ENCODE measurements around the gene CHPT1.
A peak's percentile ranks its signal among the peaks of the same experiment; 100 is the strongest.

Gene CHPT1

GRCh38 chr12:101764051-101764792 is 66.8 kb downstream of the CHPT1 start:
- DNase-seq (ENCODE audit: low read depth) = no peak

GRCh38 chr12:101767537-101767936 is 70.1 kb downstream of the CHPT1 start:
- no peak for DNase-seq (ENCODE audit: low read depth)

- DNase-seq (ENCODE audit: low read depth) = no peak
These were observed 71.3 kb downstream of the CHPT1 start for GRCh38 chr12:101768781-101769180.

GRCh38 chr12:101769865-101770264 is 72.4 kb downstream of the CHPT1 start:
- DNase-seq (ENCODE audit: low read depth) = no peak

GRCh38 chr12:101772012-101772775 is 74.8 kb downstream of the CHPT1 start:
- no peak for DNase-seq (ENCODE audit: low read depth)

DNA sequence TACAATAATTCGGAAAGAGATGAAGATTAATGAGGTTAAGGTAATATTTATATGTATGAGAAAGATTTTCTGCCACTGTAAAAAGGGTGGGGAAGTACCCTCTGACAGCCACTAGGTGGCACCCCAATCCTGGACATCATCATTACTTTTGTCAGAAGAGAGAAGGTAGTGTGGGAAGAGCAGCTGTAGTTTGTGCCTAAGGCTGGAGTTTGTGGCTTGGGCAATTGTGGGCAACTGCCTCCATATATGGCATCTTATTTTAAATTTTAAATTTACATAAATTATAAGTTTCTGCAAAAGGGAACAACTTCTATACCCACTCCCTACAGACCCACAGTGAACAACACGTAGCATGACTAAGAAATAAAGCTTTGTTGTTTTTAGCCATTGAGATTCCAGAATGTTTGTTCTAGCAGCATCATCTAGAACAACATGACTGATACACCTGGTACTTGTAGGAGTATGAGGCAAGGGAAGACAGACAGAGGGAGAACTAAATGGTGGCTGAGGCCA is 76.3 kb downstream of the CHPT1 start:
- peak; percentile 53 for DNase-seq (ENCODE audit: low read depth)

GRCh38 chr12:101775816-101776215 is 78.4 kb downstream of the CHPT1 start:
- no peak for DNase-seq (ENCODE audit: low read depth)

GRCh38 chr12:101777485-101777884 is 80.0 kb downstream of the CHPT1 start:
- DNase-seq (ENCODE audit: low read depth) = no peak

- no peak for DNase-seq (ENCODE audit: low read depth)
These were observed 80.5 kb downstream of the CHPT1 start for GRCh38 chr12:101777978-101778377.
